IPS-18c (cell line): ENCODE measurements around the gene PDE10A.
"Not testable (repeated sequence)": the region's sequence is repeated elsewhere in the genome, so short reads cannot be mapped to it uniquely, and the experiment has no call there.

Source experiments
- H3K4me3 ChIP-seq: 2 replicates; pipeline ENCODE4 v1.7.0; 2013; ENCODE audit warnings: low read depth, mild to moderate bottlenecking, low read length, moderate library complexity; ENCODE audit not compliant: insufficient read depth
- H3K9me3 ChIP-seq: one replicate; pipeline ENCODE4 v1.6.1; 2013; ENCODE audit warnings: mild to moderate bottlenecking, low read length, moderate library complexity; ENCODE audit not compliant: control insufficient read depth, insufficient read depth

Gene PDE10A

GRCh38 chr6:165558097-165558496, 104.9 kb downstream of the PDE10A start:
- H3K9me3 ChIP-seq, H3K4me3 ChIP-seq: not testable (repeated sequence)

GRCh38 chr6:165557674-165558073, 105.4 kb downstream of the PDE10A start:
- H3K9me3 ChIP-seq, result no peaks in the 10 kb centered on the region
- no peak overlapping the region for H3K4me3 ChIP-seq

GRCh38 chr6:165556116-165556843, 106.8 kb downstream of the PDE10A start:
- no peak overlapping the region for H3K4me3 ChIP-seq

GRCh38 chr6:165554644-165555043, 108.4 kb downstream of the PDE10A start:
- H3K9me3 ChIP-seq, H3K4me3 ChIP-seq: not testable (repeated sequence)

More at GRCh38 chr6:165556116-165556843, 106.8 kb downstream of the PDE10A start:
- H3K9me3 ChIP-seq, result no peaks in the 10 kb centered on the region

GRCh38 chr6:165552248-165552736, 110.7 kb downstream of the PDE10A start:
- H3K9me3 ChIP-seq, result no peaks in the 10 kb centered on the region
- no peak overlapping the region for H3K4me3 ChIP-seq

- H3K9me3 ChIP-seq, result no peaks in the 10 kb centered on the region
- no peak overlapping the region for H3K4me3 ChIP-seq
Measured at GRCh38 chr6:165551828-165552227, 111.2 kb downstream of the PDE10A start.

- Histone ChIP-seq H3K4me3 (no peak overlapping the region), H3K9me3 (no peaks in the 10 kb centered on the region)
Measured at GRCh38 chr6:165548450-165548849, 114.6 kb downstream of the PDE10A start.

- Histone ChIP-seq H3K9me3 (no peaks in the 10 kb centered on the region), H3K4me3 (no peak overlapping the region)
Measured at GRCh38 chr6:165545806-165546205, 117.2 kb downstream of the PDE10A start.

- Histone ChIP-seq H3K4me3 (no peak overlapping the region), H3K9me3 (no peaks in the 10 kb centered on the region)
Measured at GRCh38 chr6:165543781-165544180, 119.3 kb downstream of the PDE10A start.

- no peaks in the 10 kb centered on the region for H3K9me3 ChIP-seq
- no peak overlapping the region for H3K4me3 ChIP-seq
Measured at GRCh38 chr6:165536911-165537310, 126.1 kb downstream of the PDE10A start.

GRCh38 chr6:165519316-165519715, 143.7 kb downstream of the PDE10A start:
- Histone ChIP-seq H3K9me3 (no peaks in the 10 kb centered on the region), H3K4me3 (no peak overlapping the region)

- no peaks in the 10 kb centered on the region for H3K9me3 ChIP-seq
- H3K4me3 ChIP-seq, result no peak overlapping the region
Measured at GRCh38 chr6:165515963-165516624, 146.9 kb downstream of the PDE10A start.

GRCh38 chr6:165514621-165515020, 148.4 kb downstream of the PDE10A start:
- H3K4me3 ChIP-seq, result no peak overlapping the region

GRCh38 chr6:165511807-165512206, 151.2 kb downstream of the PDE10A start:
- no peak overlapping the region for H3K4me3 ChIP-seq
- no peaks in the 10 kb centered on the region for H3K9me3 ChIP-seq

More at GRCh38 chr6:165514621-165515020, 148.4 kb downstream of the PDE10A start:
- no peaks in the 10 kb centered on the region for H3K9me3 ChIP-seq

- Histone ChIP-seq H3K4me3 (no peak overlapping the region), H3K9me3 (no peaks in the 10 kb centered on the region)
Measured at GRCh38 chr6:165508321-165508869, 154.6 kb downstream of the PDE10A start.

GRCh38 chr6:165506657-165507056, 156.4 kb downstream of the PDE10A start:
- no peak overlapping the region for H3K4me3 ChIP-seq
- no peaks in the 10 kb centered on the region for H3K9me3 ChIP-seq

GRCh38 chr6:165500214-165500907, 162.7 kb downstream of the PDE10A start:
- not testable (repeated sequence) for H3K9me3 ChIP-seq, H3K4me3 ChIP-seq

- no peak overlapping the region for H3K4me3 ChIP-seq
- no peaks in the 10 kb centered on the region for H3K9me3 ChIP-seq
Measured at GRCh38 chr6:165497472-165497871, 165.6 kb downstream of the PDE10A start.
